Neural progenitor cell (in vitro differentiated cells): ENCODE measurements around the gene DDX25. TPM values are rescaled to one million over a fixed set of nuclear protein-coding genes. Genes with fewer than 3 reads are reported as not detected.
A peak's percentile ranks its signal among the peaks of the same experiment; 100 is the strongest.

Experiments used
- DNase-seq: peaks from one replicate; pipeline ENCODE4 v3.0.0-alpha.2; 2016; ENCODE audit warnings: low spot score
- H2AFZ ChIP-seq: fragments of 200-600 bp; sonication (generic); replicated peaks from 2 replicates; pipeline ENCODE4 v1.6.1; 2016; ENCODE audit warnings: antibody characterized with exemption
- H3F3A ChIP-seq: fragments of 200-600 bp; sonication (generic); 2 replicates; pipeline ENCODE4 v1.6.1; 2016; ENCODE audit warnings: antibody characterized with exemption, low read depth
- H3K27ac ChIP-seq: fragments of 200-600 bp; sonication (generic); 2 replicates; pipeline ENCODE4 v1.5.1; 2016; ENCODE audit warnings: mild to moderate bottlenecking
- H3K27me3 ChIP-seq: fragments of 200-600 bp; sonication (generic); 2 replicates; pipeline ENCODE4 v1.6.1; 2016; ENCODE audit warnings: mild to moderate bottlenecking, moderate library complexity
- H3K36me3 ChIP-seq: fragments of 200-600 bp; sonication (generic); 2 replicates; pipeline ENCODE4 v1.5.1; 2016
- H3K4me1 ChIP-seq: fragments of 200-600 bp; sonication (generic); 2 replicates; pipeline ENCODE4 v1.6.1; 2016; ENCODE audit warnings: mixed run types
- H3K4me2 ChIP-seq: fragments of 200-600 bp; sonication (generic); 2 replicates; pipeline ENCODE4 v1.6.1; 2016
- H3K4me3 ChIP-seq: fragments of 200-600 bp; sonication (generic); 2 replicates; pipeline ENCODE4 v1.5.1; 2016
- H3K79me2 ChIP-seq: fragments of 200-600 bp; sonication (generic); 2 replicates; pipeline ENCODE4 v1.6.1; 2016; ENCODE audit warnings: low read depth
- H3K9ac ChIP-seq: fragments of 200-600 bp; sonication (generic); 2 replicates; pipeline ENCODE4 v1.6.1; 2016
- H3K9me3 ChIP-seq: fragments of 200-600 bp; sonication (generic); 2 replicates; pipeline ENCODE4 v1.5.1; 2016; ENCODE audit warnings: low read depth
- H4K20me1 ChIP-seq: fragments of 200-600 bp; sonication (generic); 2 replicates; pipeline ENCODE4 v1.6.1; 2016; ENCODE audit warnings: low read depth
- H3K27ac Mint-ChIP-seq: 3 replicates; pipeline ENCODE4 v1.8.0; 2021; ENCODE audit warnings: mixed read lengths
- H3K27me3 Mint-ChIP-seq: 2 replicates; pipeline ENCODE4 v1.8.0; 2022; ENCODE audit warnings: low read depth, mild to moderate bottlenecking, inconsistent platforms, moderate library complexity, mixed read lengths; ENCODE audit not compliant: insufficient read depth
- H3K36me3 Mint-ChIP-seq: 3 replicates; pipeline ENCODE4 v1.8.0; 2021; ENCODE audit warnings: mixed read lengths
- H3K4me1 Mint-ChIP-seq: 3 replicates; pipeline ENCODE4 v1.8.0; 2021; ENCODE audit warnings: mixed read lengths
- H3K4me3 Mint-ChIP-seq: 3 replicates; pipeline ENCODE4 v1.8.0; 2021; ENCODE audit warnings: mild to moderate bottlenecking, moderate library complexity, mixed read lengths
- H3K9me3 Mint-ChIP-seq: 3 replicates; pipeline ENCODE4 v1.8.0; 2020; ENCODE audit warnings: mixed read lengths
- EZH2 ChIP-seq: fragments of 200-600 bp; sonication (generic); IDR thresholded peaks from 2 replicates; pipeline ENCODE4 v1.6.1; 2017; ENCODE audit warnings: antibody characterized with exemption, mild to moderate bottlenecking, moderate library complexity
- EZH2phosphoT487 ChIP-seq: fragments of 200-600 bp; sonication (generic); IDR thresholded peaks from 2 replicates; pipeline ENCODE4 v1.6.1; 2017; ENCODE audit warnings: antibody characterized with exemption
- total RNA-seq: library from RNA; depleted of rRNA; stranded (reverse); fragments of >200 nt; gene quantifications from 2 replicates; pipeline ENCODE4 v1.2.3, GENCODE V29; 2015; ENCODE audit warnings: low replicate concordance
- TF ChIP-seq, protein P1 (sequence below): fragments of 200-600 bp; sonication (generic); IDR thresholded peaks from 2 replicates; pipeline ENCODE4 v1.5.1; 2017; ENCODE audit warnings: antibody characterized with exemption, mild to moderate bottlenecking

The DDX25 gene
- total RNA-seq, 1 donor from 2014 or later, result 12.4 TPM

DNA sequence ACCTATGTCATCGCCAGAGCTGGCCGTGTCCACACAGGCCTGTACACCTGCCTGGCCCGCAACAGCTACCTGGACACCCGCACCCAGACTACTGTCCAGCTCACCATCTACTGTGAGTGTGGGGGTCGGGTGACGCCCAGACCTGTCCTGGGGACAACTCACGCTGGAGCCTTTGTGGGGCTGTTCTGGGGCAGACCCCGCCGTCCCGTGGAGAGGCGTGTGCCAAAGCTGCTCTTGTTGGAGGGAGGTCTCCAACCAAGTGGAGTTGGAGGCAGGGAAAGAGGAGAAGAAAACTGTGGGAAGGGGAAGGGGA, 45.8 kb downstream of the DDX25 start:
- Mint-ChIP-seq H3K27ac (peak overlapping the region; percentile 69), H3K9me3 (no peaks in the 10 kb centered on the region), H3K27me3 (peaks cover 13% of the 10 kb centered on the region), H3K36me3 (peaks cover 8% of the 10 kb centered on the region), H3K4me3 (no peak overlapping the region), H3K4me1 (peaks cover 29% of the 10 kb centered on the region)
- H3K27me3 ChIP-seq, result no peaks in the 10 kb centered on the region
- no peaks in the 10 kb centered on the region for H4K20me1 ChIP-seq
- TF ChIP-seq EZH2, result no peak
- TF ChIP-seq, protein P1, sequence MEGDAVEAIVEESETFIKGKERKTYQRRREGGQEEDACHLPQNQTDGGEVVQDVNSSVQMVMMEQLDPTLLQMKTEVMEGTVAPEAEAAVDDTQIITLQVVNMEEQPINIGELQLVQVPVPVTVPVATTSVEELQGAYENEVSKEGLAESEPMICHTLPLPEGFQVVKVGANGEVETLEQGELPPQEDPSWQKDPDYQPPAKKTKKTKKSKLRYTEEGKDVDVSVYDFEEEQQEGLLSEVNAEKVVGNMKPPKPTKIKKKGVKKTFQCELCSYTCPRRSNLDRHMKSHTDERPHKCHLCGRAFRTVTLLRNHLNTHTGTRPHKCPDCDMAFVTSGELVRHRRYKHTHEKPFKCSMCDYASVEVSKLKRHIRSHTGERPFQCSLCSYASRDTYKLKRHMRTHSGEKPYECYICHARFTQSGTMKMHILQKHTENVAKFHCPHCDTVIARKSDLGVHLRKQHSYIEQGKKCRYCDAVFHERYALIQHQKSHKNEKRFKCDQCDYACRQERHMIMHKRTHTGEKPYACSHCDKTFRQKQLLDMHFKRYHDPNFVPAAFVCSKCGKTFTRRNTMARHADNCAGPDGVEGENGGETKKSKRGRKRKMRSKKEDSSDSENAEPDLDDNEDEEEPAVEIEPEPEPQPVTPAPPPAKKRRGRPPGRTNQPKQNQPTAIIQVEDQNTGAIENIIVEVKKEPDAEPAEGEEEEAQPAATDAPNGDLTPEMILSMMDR, result no peak
- TF ChIP-seq EZH2phosphoT487, result no peak
- no peak overlapping the region for H3K4me2 ChIP-seq
- no peak overlapping the region for H3K9ac ChIP-seq
- H3K9me3 ChIP-seq, result no peaks in the 10 kb centered on the region
- no peak overlapping the region for H3K4me3 ChIP-seq
- H3K27ac ChIP-seq, result no peak overlapping the region
- DNase-seq, result no peak
- H3K79me2 ChIP-seq, result no peaks in the 10 kb centered on the region
- H2AFZ ChIP-seq, result no peak overlapping the region
- H3F3A ChIP-seq, result no peaks in the 10 kb centered on the region
- no peaks in the 10 kb centered on the region for H3K36me3 ChIP-seq
- peaks cover 5% of the 10 kb centered on the region for H3K4me1 ChIP-seq

DNA sequence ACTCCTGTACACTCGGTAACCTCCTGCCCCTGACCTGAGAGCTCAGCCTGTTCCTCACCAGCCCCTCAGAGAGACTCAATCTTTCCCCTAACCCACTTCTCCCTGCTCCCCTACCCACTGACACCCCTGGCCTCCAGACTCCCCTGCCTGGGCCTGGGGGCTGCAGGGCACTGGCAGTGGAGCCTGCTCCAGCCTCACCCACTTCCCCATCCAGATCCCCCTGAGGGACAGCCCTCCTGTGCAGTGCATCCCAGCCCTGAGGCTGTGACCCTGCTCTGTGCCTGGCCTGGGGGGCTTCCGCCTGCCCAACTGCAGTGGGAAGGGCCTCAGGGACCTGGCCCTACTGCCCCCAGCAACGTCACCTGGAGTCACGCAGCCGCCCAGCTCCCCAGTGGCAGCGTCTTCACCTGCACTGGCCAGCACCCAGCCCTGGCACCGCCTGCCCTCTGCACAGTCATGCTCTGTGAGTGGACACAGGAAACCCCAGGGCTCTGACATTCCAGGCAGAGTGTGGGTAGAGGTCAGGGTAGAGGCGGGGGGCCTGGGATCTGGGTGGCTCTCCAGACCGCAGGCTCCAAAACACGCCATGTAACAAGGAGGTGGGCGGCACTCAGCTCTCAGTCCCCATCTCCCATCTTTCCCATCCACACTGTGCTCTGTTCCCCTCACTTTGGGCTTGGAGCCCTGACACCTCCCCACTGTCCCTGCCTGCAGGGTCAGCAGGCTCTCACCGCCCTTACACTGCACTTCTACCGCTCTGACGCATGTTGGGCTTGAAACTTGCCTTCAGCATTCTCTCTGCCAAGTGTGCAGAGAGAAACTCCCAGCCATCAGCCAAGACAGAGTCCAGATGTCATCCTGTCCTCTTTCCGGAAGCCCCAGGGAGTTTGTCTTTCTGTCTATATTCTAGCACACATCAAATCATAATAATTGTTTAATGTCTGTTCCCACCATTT, 46.7 kb downstream of the DDX25 start:
- H3K4me3 ChIP-seq, result no peak overlapping the region
- H3K9ac ChIP-seq, result no peak overlapping the region
- H3K4me2 ChIP-seq, result no peak overlapping the region
- H3F3A ChIP-seq, result no peaks in the 10 kb centered on the region
- no peaks in the 10 kb centered on the region for H3K9me3 ChIP-seq
- Mint-ChIP-seq H3K4me3 (no peak overlapping the region), H3K27ac (peak overlapping the region; percentile 90), H3K4me1 (peaks cover 24% of the 10 kb centered on the region), H3K27me3 (peaks cover 14% of the 10 kb centered on the region), H3K9me3 (no peaks in the 10 kb centered on the region), H3K36me3 (peaks cover 14% of the 10 kb centered on the region)
- H4K20me1 ChIP-seq, result no peaks in the 10 kb centered on the region
- H3K27me3 ChIP-seq, result no peaks in the 10 kb centered on the region
- no peak overlapping the region for H3K27ac ChIP-seq
- DNase-seq, result no peak
- no peaks in the 10 kb centered on the region for H3K79me2 ChIP-seq
- TF ChIP-seq EZH2 (no peak), EZH2phosphoT487 (no peak)
- TF ChIP-seq, protein P1, result no peak
- H3K4me1 ChIP-seq, result peaks cover 5% of the 10 kb centered on the region
- no peak overlapping the region for H2AFZ ChIP-seq
- H3K36me3 ChIP-seq, result no peaks in the 10 kb centered on the region

DNA sequence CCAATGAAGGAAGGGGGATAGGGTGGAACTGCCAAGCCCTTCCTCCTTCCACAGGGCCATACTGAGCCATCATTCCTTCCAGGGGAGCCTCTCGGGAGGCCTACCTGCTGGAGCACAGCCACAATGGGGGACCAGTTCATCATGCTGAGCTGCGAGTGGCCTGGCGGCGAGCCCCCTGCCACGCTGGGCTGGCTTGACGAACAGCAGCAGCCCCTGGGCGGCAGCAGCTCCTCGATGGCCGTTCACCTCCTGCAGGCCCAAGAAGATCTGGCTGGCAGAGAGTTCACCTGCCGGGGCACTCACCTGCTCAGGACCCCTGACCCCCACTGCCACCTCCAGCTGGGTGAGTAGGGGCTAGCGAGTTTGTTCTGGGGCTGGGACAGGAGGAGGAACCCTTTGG, 47.4 kb downstream of the DDX25 start:
- Histone ChIP-seq H3K9ac (no peak overlapping the region), H2AFZ (no peak overlapping the region), H4K20me1 (no peaks in the 10 kb centered on the region), H3K27me3 (no peaks in the 10 kb centered on the region), H3K36me3 (no peaks in the 10 kb centered on the region), H3K4me3 (no peak overlapping the region), H3K27ac (no peak overlapping the region), H3K9me3 (no peaks in the 10 kb centered on the region), H3K4me2 (no peak overlapping the region), H3F3A (no peaks in the 10 kb centered on the region), H3K4me1 (peaks cover 5% of the 10 kb centered on the region), H3K79me2 (no peaks in the 10 kb centered on the region)
- H3K4me1 Mint-ChIP-seq, result peaks cover 24% of the 10 kb centered on the region
- no peak for DNase-seq
- H3K9me3 Mint-ChIP-seq, result no peaks in the 10 kb centered on the region
- peak overlapping the region; percentile 90 for H3K27ac Mint-ChIP-seq
- H3K4me3 Mint-ChIP-seq, result no peak overlapping the region
- TF ChIP-seq EZH2phosphoT487, result no peak
- TF ChIP-seq, protein P1, result no peak
- TF ChIP-seq EZH2, result no peak
- H3K36me3 Mint-ChIP-seq, result peaks cover 19% of the 10 kb centered on the region
- peaks cover 16% of the 10 kb centered on the region for H3K27me3 Mint-ChIP-seq
